Measurements from ENCODE around the gene UFL1. TPM values are rescaled to one million over a fixed set of nuclear protein-coding genes. Genes with fewer than 3 reads are reported as not detected.
"Not testable (repeated sequence)": the region's sequence is repeated elsewhere in the genome, so short reads cannot be mapped to it uniquely, and the experiment has no call there.

The UFL1 gene
- total RNA-seq, 1 experiment from 2014 or later = 26.4 TPM

DNA sequence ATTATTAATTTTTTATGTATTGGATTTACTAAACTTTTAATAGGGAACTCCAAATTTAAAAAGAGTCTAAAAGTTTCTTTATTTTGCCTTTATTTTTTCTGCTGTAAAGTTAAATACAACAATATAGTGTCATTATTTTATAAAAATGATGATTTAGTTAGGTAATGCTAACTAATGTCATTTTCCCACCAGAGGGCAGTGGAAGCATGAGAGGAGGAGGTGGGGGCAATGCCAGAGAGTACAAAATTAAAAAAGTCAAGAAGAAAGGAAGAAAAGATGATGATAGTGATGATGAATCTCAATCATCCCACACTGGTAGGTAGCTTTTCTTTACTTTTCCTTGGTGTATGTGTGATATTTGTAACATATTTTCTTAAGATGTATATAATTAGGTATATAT, 21.1 kb downstream of the UFL1 start:
- H3K36me3 ChIP-seq = peaks cover 50% of the 10 kb centered on the region
- H3K4me3 ChIP-seq = no peak overlapping the region
- no peaks in the 10 kb centered on the region for H3K27me3 ChIP-seq (replicated peaks)
- no peaks in the 10 kb centered on the region for H3K4me1 ChIP-seq (replicated peaks)
- DNase-seq (ENCODE audit: low read depth in 1 of 2, low spot score in 2 of 2) = no peak
- H3K27ac ChIP-seq = no peak overlapping the region
- no peaks in the 10 kb centered on the region for H3K9me3 ChIP-seq (replicated peaks)

DNA sequence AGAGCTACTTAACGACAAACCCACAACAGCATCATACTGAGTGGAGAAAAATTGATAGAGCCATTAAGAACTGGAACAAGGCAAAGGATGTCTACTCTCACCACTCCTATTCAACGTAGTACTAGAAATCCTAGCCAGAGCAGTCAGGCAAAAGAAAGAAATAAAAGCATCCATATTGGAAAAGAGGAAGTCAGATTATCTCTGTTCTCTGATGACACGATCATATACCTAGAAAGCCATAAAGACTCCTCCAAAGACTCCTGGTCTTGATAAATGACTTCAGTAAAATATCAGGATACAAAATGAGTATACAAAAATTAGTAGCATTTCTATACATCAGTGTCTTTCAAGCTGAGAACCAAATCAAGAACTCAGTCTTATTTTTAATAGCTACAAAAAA, 24.3 kb downstream of the UFL1 start:
- no peak for DNase-seq (ENCODE audit: low read depth in 1 of 2, low spot score in 2 of 2)
- Histone ChIP-seq H3K9me3 (replicated peaks) (no peaks in the 10 kb centered on the region), H3K4me3 (no peak overlapping the region), H3K27me3 (replicated peaks) (no peaks in the 10 kb centered on the region), H3K36me3 (peaks cover 57% of the 10 kb centered on the region), H3K27ac (no peak overlapping the region), H3K4me1 (replicated peaks) (no peaks in the 10 kb centered on the region)

- no peak overlapping the region for H3K27ac ChIP-seq
Observed at GRCh38 chr6:96547654-96548053, 26.0 kb downstream of the UFL1 start.

GRCh38 chr6:96554558-96554957, 33.0 kb downstream of the UFL1 start:
- H3K9me3 ChIP-seq (replicated peaks) = no peaks in the 10 kb centered on the region

More at GRCh38 chr6:96547654-96548053, 26.0 kb downstream of the UFL1 start:
- H3K27me3 ChIP-seq (replicated peaks) = no peaks in the 10 kb centered on the region
- peaks cover 70% of the 10 kb centered on the region for H3K36me3 ChIP-seq
- H3K4me3 ChIP-seq = no peak overlapping the region
- H3K4me1 ChIP-seq (replicated peaks) = no peaks in the 10 kb centered on the region
- H3K9me3 ChIP-seq (replicated peaks) = no peaks in the 10 kb centered on the region
- no peak for DNase-seq (ENCODE audit: low read depth in 1 of 2, low spot score in 2 of 2)

DNA sequence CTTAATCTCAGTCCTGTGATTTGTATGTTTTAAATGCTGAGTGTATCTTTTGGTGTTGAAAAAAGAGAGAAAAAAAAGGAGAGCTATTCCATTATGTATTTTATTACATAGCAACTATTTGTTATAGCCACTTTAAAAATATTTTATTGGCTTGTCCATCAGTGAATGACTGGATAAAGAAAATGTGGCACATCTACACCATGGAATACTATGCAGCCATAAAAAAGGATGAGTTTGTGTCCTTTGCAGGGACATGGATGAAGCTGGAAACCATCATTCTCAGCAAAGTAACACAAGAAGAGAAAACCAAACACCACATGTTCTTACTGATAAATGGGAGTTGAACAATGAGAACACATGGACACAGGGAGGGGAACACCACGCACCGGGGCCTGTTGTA, 38.1 kb downstream of the UFL1 start:
- H3K27me3 ChIP-seq (replicated peaks); H3K36me3 ChIP-seq; DNase-seq (ENCODE audit: low read depth in 1 of 2, low spot score in 2 of 2); H3K4me1 ChIP-seq (replicated peaks); H3K27ac ChIP-seq; H3K9me3 ChIP-seq (replicated peaks); H3K4me3 ChIP-seq: not testable (repeated sequence)

More at GRCh38 chr6:96554558-96554957, 33.0 kb downstream of the UFL1 start:
- Histone ChIP-seq H3K4me1 (replicated peaks) (no peaks in the 10 kb centered on the region), H3K27ac (no peak overlapping the region), H3K4me3 (no peak overlapping the region), H3K36me3 (peaks cover 52% of the 10 kb centered on the region), H3K27me3 (replicated peaks) (no peaks in the 10 kb centered on the region)
- no peak for DNase-seq (ENCODE audit: low read depth in 1 of 2, low spot score in 2 of 2)

- no peaks in the 10 kb centered on the region for H3K9me3 ChIP-seq (replicated peaks)
- no peaks in the 10 kb centered on the region for H3K36me3 ChIP-seq
- H3K27me3 ChIP-seq (replicated peaks) = no peaks in the 10 kb centered on the region
- no peaks in the 10 kb centered on the region for H3K4me1 ChIP-seq (replicated peaks)
- no peak within 1 kb of the TSS for H3K4me3 ChIP-seq
- no peak within 1 kb of the TSS for H3K27ac ChIP-seq
- no peak for DNase-seq (ENCODE audit: low read depth in 1 of 2, low spot score in 2 of 2)
Observed at GRCh38 chr6:96562886-96563285, 41.3 kb downstream of the UFL1 start, which contains the start of gene FHL5. FHL5 (plus strand) TSS chr6:96563128; CDS start chr6:96603614, 40,486 bp downstream.

GRCh38 chr6:96563853-96564252, 42.2 kb downstream of the UFL1 start:
- no peak overlapping the region for H3K4me3 ChIP-seq
- H3K9me3 ChIP-seq (replicated peaks) = no peaks in the 10 kb centered on the region
- no peak for DNase-seq (ENCODE audit: low read depth in 1 of 2, low spot score in 2 of 2)
- H3K27me3 ChIP-seq (replicated peaks) = no peaks in the 10 kb centered on the region
- H3K36me3 ChIP-seq = no peaks in the 10 kb centered on the region
- no peaks in the 10 kb centered on the region for H3K4me1 ChIP-seq (replicated peaks)
- H3K27ac ChIP-seq = no peak overlapping the region

GRCh38 chr6:96570053-96570452, 48.4 kb downstream of the UFL1 start:
- H3K27me3 ChIP-seq (replicated peaks) = no peaks in the 10 kb centered on the region
- no peaks in the 10 kb centered on the region for H3K9me3 ChIP-seq (replicated peaks)
- no peaks in the 10 kb centered on the region for H3K4me1 ChIP-seq (replicated peaks)
- no peak for DNase-seq (ENCODE audit: low read depth in 1 of 2, low spot score in 2 of 2)
- H3K4me3 ChIP-seq = no peak overlapping the region
- H3K36me3 ChIP-seq = no peaks in the 10 kb centered on the region
- H3K27ac ChIP-seq = no peak overlapping the region

DNA sequence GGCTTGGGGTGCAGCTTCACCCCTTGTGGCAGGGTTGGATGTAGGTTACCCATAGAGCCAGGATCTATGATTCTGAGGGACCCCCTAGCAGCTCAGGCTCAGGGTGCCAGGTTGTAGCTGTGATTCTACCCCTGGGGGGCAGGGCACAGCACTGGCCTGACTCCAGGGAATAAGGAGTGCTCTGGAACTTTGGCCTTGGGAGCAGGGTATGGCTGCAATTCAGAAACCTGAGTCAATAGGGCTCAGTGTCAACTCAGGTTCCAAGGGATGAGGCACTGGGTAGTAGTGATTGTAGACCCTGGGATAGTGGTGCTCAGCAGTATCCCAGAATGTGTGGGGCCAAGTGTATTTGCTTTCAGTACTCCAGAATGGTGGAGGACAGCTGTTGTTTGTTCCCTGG, 49.9 kb downstream of the UFL1 start:
- no peak for DNase-seq (ENCODE audit: low read depth in 1 of 2, low spot score in 2 of 2)
- no peaks in the 10 kb centered on the region for H3K4me1 ChIP-seq (replicated peaks)
- H3K36me3 ChIP-seq = no peaks in the 10 kb centered on the region
- no peaks in the 10 kb centered on the region for H3K9me3 ChIP-seq (replicated peaks)
- H3K27ac ChIP-seq = no peak overlapping the region
- H3K27me3 ChIP-seq (replicated peaks) = no peaks in the 10 kb centered on the region
- H3K4me3 ChIP-seq = no peak overlapping the region

GRCh38 chr6:96575359-96575758, 53.8 kb downstream of the UFL1 start:
- H3K4me1 ChIP-seq (replicated peaks) = no peaks in the 10 kb centered on the region
- no peak overlapping the region for H3K27ac ChIP-seq
- H3K36me3 ChIP-seq = no peaks in the 10 kb centered on the region
- no peaks in the 10 kb centered on the region for H3K27me3 ChIP-seq (replicated peaks)
- no peaks in the 10 kb centered on the region for H3K9me3 ChIP-seq (replicated peaks)
- no peak for DNase-seq (ENCODE audit: low read depth in 1 of 2, low spot score in 2 of 2)
- no peak overlapping the region for H3K4me3 ChIP-seq

DNA sequence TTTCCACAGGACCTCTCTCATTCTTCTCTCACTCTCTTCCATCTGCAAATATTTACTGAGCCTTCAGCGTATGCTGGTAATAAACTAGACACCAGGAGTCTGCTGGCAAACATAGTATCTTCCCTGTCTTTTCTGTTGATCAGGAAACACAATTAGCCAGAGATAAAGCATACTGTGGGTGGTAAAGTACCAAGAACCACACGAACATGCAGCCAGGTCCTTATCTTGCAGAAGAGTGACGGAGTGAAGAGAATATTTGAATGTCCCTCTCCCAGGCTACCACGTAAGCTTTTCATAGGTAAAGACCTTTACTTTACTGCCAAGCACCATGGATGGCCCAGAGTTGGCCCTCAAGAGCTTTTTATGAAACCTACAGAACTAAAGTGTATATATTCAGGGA, 54.6 kb downstream of the UFL1 start:
- Histone ChIP-seq H3K27ac (no peak overlapping the region), H3K4me1 (replicated peaks) (no peaks in the 10 kb centered on the region), H3K27me3 (replicated peaks) (no peaks in the 10 kb centered on the region), H3K4me3 (no peak overlapping the region), H3K9me3 (replicated peaks) (no peaks in the 10 kb centered on the region), H3K36me3 (no peaks in the 10 kb centered on the region)
- DNase-seq (ENCODE audit: low read depth in 1 of 2, low spot score in 2 of 2) = no peak

GRCh38 chr6:96582021-96582420, 60.4 kb downstream of the UFL1 start:
- Histone ChIP-seq H3K36me3 (no peaks in the 10 kb centered on the region), H3K4me1 (replicated peaks) (no peaks in the 10 kb centered on the region), H3K4me3 (no peak overlapping the region), H3K27me3 (replicated peaks) (no peaks in the 10 kb centered on the region), H3K27ac (no peak overlapping the region), H3K9me3 (replicated peaks) (no peaks in the 10 kb centered on the region)
- DNase-seq (ENCODE audit: low read depth in 1 of 2, low spot score in 2 of 2) = no peak

- no peak for DNase-seq (ENCODE audit: low read depth in 1 of 2, low spot score in 2 of 2)
- Histone ChIP-seq H3K4me3 (no peak overlapping the region), H3K9me3 (replicated peaks) (no peaks in the 10 kb centered on the region), H3K27ac (no peak overlapping the region), H3K4me1 (replicated peaks) (no peaks in the 10 kb centered on the region), H3K27me3 (replicated peaks) (no peaks in the 10 kb centered on the region), H3K36me3 (no peaks in the 10 kb centered on the region)
Observed at GRCh38 chr6:96582436-96582835, 60.8 kb downstream of the UFL1 start.

GRCh38 chr6:96604420-96604819, 82.8 kb downstream of the UFL1 start:
- DNase-seq (ENCODE audit: low read depth in 1 of 2, low spot score in 2 of 2) = no peak
- H3K36me3 ChIP-seq = no peaks in the 10 kb centered on the region
- H3K9me3 ChIP-seq (replicated peaks) = no peaks in the 10 kb centered on the region
- no peaks in the 10 kb centered on the region for H3K27me3 ChIP-seq (replicated peaks)
- H3K27ac ChIP-seq = no peak overlapping the region
- H3K4me1 ChIP-seq (replicated peaks) = no peaks in the 10 kb centered on the region
- no peak overlapping the region for H3K4me3 ChIP-seq

Measured in SJSA1 (cell line).